ENCODE results near the gene TRIM2.

DNA sequence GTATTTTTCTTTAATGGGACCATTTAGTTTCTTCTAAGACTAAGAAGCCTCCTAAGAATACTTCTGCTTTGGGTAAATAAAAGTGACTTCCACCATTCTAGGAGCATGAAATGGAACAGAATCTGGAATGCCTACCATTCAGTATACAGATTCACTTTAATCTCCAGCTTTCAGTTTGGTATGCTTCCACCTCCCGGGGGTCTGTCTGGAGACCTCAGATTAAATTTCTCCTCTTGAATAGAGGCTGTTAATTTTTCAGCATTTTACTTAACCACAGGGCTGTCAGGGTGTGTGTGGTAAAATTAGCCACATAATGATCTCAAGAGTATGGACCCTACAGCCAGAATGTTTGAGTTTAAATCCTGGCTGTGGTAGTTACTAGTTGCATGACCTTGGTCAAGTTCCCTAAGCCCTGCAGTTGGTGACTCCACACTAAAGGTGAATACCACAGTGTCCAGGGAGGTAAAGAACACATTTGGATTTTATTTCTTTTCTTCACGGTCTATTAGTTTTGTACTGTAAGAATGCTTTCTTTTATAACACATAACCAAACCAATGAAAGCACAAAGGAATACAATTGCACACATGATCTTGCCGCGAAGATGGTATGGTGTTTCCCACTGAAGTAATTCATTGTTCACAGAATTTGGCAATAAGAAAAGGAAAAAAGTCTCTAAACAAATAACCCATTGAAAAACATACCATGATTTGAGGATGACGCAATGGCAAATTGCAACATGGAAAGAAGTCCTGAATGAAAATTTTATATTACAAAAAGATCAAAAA is 37.3 kb upstream of the TRIM2 start:
- TF ChIP-seq, protein P1, sequence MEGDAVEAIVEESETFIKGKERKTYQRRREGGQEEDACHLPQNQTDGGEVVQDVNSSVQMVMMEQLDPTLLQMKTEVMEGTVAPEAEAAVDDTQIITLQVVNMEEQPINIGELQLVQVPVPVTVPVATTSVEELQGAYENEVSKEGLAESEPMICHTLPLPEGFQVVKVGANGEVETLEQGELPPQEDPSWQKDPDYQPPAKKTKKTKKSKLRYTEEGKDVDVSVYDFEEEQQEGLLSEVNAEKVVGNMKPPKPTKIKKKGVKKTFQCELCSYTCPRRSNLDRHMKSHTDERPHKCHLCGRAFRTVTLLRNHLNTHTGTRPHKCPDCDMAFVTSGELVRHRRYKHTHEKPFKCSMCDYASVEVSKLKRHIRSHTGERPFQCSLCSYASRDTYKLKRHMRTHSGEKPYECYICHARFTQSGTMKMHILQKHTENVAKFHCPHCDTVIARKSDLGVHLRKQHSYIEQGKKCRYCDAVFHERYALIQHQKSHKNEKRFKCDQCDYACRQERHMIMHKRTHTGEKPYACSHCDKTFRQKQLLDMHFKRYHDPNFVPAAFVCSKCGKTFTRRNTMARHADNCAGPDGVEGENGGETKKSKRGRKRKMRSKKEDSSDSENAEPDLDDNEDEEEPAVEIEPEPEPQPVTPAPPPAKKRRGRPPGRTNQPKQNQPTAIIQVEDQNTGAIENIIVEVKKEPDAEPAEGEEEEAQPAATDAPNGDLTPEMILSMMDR (IDR thresholded peaks at IDR 0.05 in 2 of 3, conservative IDR thresholded peaks at IDR 0.05 in 1 of 3; ENCODE audit: borderline replicate concordance in 1 of 3, insufficient read depth in 1 of 3, low read depth in 2 of 3, low read length in 2 of 3): no peak
- no peak for TF ChIP-seq CEBPB (IDR thresholded peaks at IDR 0.05; ENCODE audit: low read depth)
- TF ChIP-seq RAD21 (IDR thresholded peaks at IDR 0.05; ENCODE audit: low read depth): no peak
- TF ChIP-seq REST (IDR thresholded peaks at IDR 0.05; ENCODE audit: low read depth): no peak
- TF ChIP-seq POLR2AphosphoS5 (IDR thresholded peaks at IDR 0.05; ENCODE audit: low read depth, low read length): no peak
- TF ChIP-seq EZH2phosphoT487 (IDR thresholded peaks at IDR 0.05; ENCODE audit: borderline replicate concordance): no peak
- no peak for TF ChIP-seq POLR2A (IDR thresholded peaks at IDR 0.05; ENCODE audit: borderline replicate concordance, extremely low read depth, insufficient read depth, insufficient read length)

All from HCT116 (cell line).